ENCODE data around the gene MZF1.

MZF1 gene

GRCh38 chr19:58569943-58570670 lies 3.0 kb downstream of the MZF1 start:
- Mint-ChIP-seq H3K4me3 (no peak overlapping the region), H3K27me3 (ENCODE audit: low read depth) (no peaks in the 10 kb centered on the region), H3K9me3 (no peaks in the 10 kb centered on the region), H3K36me3 (ENCODE audit: low read depth) (peaks cover 6% of the 10 kb centered on the region), H3K4me1 (peaks cover 17% of the 10 kb centered on the region), H3K27ac (no peak overlapping the region)
- TF ChIP-seq, protein P1, sequence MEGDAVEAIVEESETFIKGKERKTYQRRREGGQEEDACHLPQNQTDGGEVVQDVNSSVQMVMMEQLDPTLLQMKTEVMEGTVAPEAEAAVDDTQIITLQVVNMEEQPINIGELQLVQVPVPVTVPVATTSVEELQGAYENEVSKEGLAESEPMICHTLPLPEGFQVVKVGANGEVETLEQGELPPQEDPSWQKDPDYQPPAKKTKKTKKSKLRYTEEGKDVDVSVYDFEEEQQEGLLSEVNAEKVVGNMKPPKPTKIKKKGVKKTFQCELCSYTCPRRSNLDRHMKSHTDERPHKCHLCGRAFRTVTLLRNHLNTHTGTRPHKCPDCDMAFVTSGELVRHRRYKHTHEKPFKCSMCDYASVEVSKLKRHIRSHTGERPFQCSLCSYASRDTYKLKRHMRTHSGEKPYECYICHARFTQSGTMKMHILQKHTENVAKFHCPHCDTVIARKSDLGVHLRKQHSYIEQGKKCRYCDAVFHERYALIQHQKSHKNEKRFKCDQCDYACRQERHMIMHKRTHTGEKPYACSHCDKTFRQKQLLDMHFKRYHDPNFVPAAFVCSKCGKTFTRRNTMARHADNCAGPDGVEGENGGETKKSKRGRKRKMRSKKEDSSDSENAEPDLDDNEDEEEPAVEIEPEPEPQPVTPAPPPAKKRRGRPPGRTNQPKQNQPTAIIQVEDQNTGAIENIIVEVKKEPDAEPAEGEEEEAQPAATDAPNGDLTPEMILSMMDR (IDR thresholded peaks at IDR 0.05; ENCODE audit: unreplicated experiment in 3 of 3) = no peak

DNA sequence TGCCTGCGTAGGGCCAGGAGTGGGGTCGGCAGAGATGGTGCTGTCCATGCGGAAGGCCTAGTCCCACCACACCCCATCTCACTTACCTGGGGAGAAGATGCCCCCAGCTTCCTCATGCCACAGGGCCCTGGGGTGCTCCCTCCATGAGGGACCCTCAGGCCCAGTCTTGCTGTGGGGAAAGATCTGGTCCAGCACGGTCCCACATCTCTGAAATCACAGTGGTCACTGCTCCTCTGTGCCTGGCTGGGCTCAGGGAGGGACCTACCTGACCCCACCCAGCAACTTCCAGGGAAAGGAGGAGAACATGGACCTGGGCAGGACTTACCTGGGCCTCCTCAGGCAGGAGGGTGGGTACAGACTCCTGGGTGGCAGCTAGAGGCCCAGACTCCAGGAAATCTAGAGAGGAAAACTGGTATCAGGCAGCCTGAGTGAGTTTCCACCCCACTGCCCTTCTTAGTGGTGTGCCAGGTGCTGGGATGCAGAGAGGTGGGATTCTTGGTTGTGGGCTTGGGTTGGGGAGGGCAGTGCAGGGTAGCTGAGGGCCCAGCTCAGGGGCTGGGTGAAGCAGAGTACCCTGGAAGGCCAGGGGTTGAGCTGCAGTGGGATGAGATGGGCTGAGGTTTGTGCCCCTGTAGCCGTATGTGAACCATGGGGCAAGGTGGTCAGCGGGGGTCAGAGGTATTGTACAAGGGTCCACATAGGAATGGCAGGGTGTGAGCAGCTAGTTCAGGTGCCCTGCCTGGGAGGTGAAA lies 3.8 kb downstream of the MZF1 start:
- peaks cover 10% of the 10 kb centered on the region for H3K36me3 Mint-ChIP-seq (ENCODE audit: low read depth)
- TF ChIP-seq, protein P1 (IDR thresholded peaks at IDR 0.05; ENCODE audit: unreplicated experiment in 3 of 3) = no peak
- H3K27me3 Mint-ChIP-seq (ENCODE audit: low read depth) = no peaks in the 10 kb centered on the region
- H3K9me3 Mint-ChIP-seq = no peaks in the 10 kb centered on the region
- H3K4me1 Mint-ChIP-seq = peaks cover 17% of the 10 kb centered on the region
- H3K4me3 Mint-ChIP-seq = no peak overlapping the region
- no peak overlapping the region for H3K27ac Mint-ChIP-seq

- peaks cover 11% of the 10 kb centered on the region for H3K4me1 Mint-ChIP-seq
- H3K27me3 Mint-ChIP-seq (ENCODE audit: low read depth) = no peaks in the 10 kb centered on the region
- peaks cover 10% of the 10 kb centered on the region for H3K36me3 Mint-ChIP-seq (ENCODE audit: low read depth)
- TF ChIP-seq, protein P1 (IDR thresholded peaks at IDR 0.05; ENCODE audit: unreplicated experiment in 3 of 3) = no peak
- no peaks in the 10 kb centered on the region for H3K9me3 Mint-ChIP-seq
- peak overlapping the region in 1 of 3 experiments; percentile 48 for H3K27ac Mint-ChIP-seq
- H3K4me3 Mint-ChIP-seq = peak overlapping the region in 2 of 3 experiments; percentile 41 to 48
Observed at GRCh38 chr19:58568453-58569130, 4.5 kb downstream of the MZF1 start.

GRCh38 chr19:58566989-58567388 lies 6.1 kb downstream of the MZF1 start:
- H3K4me1 Mint-ChIP-seq = peaks cover 2% of the 10 kb centered on the region
- peaks cover 8% of the 10 kb centered on the region for H3K36me3 Mint-ChIP-seq (ENCODE audit: low read depth)
- no peaks in the 10 kb centered on the region for H3K27me3 Mint-ChIP-seq (ENCODE audit: low read depth)
- H3K4me3 Mint-ChIP-seq = no peak overlapping the region
- TF ChIP-seq, protein P1 (IDR thresholded peaks at IDR 0.05; ENCODE audit: unreplicated experiment in 3 of 3) = no peak
- no peaks in the 10 kb centered on the region for H3K9me3 Mint-ChIP-seq
- H3K27ac Mint-ChIP-seq = no peak overlapping the region

- peaks cover 5% of the 10 kb centered on the region for H3K4me1 Mint-ChIP-seq
Observed at GRCh38 chr19:58563823-58564222, 9.3 kb downstream of the MZF1 start.

More at GRCh38 chr19:58563823-58564222, 9.3 kb downstream of the MZF1 start:
- no peaks in the 10 kb centered on the region for H3K27me3 Mint-ChIP-seq (ENCODE audit: low read depth)
- peak overlapping the region in 1 of 3 experiments; percentile 57 for H3K4me3 Mint-ChIP-seq
- peaks cover 4% of the 10 kb centered on the region for H3K36me3 Mint-ChIP-seq (ENCODE audit: low read depth)
- H3K27ac Mint-ChIP-seq = peak overlapping the region in 2 of 3 experiments; percentile 8 to 37
- TF ChIP-seq, protein P1 (IDR thresholded peaks at IDR 0.05; ENCODE audit: unreplicated experiment in 3 of 3) = no peak
- H3K9me3 Mint-ChIP-seq = no peaks in the 10 kb centered on the region

Measured in nephron (organoid).